ENCODE data around the gene KRTAP5-11. TPM values are rescaled to one million over a fixed set of nuclear protein-coding genes. Genes with fewer than 3 reads are reported as not detected.

The KRTAP5-11 gene
- total RNA-seq, 1 experiment from 2014 or later, result not detected

GRCh38 chr11:71554996-71555395 lies 27.7 kb downstream of the KRTAP5-11 start:
- intact Hi-C loops (cut with micrococcal nuclease; ENCODE audit: unreplicated experiment), result no loop called here
- BruUV-seq (replicated peaks), result no TSS peak
- no peaks in the 10 kb centered on the region for H3K27me3 ChIP-seq (replicated peaks; ENCODE audit: insufficient read depth, low read depth, low read length, poor library complexity)
- H3K4me1 ChIP-seq (ENCODE audit: insufficient read depth, low read length, poor library complexity, severe bottlenecking), result no peaks in the 10 kb centered on the region
- no peaks in the 10 kb centered on the region for H3K9me3 ChIP-seq (ENCODE audit: low read depth, low read length, poor library complexity, severe bottlenecking)
- DNase-seq (ENCODE audit: low spot score), result no peak
- no peak overlapping the region for H3K4me3 ChIP-seq (ENCODE audit: low read depth, low read length, poor library complexity, severe bottlenecking)
- POLR2A ChIA-PET (ENCODE audit: low non-redundant PET), result no interaction called here
- no peak overlapping the region for H3K27ac ChIP-seq (ENCODE audit: low read depth, low read length, poor library complexity, severe bottlenecking)
- no peaks in the 10 kb centered on the region for H3K36me3 ChIP-seq (ENCODE audit: insufficient read depth, low read length, poor library complexity, severe bottlenecking)
- CTCF ChIA-PET, result no interaction called here
- TF ChIP-seq EZH2 (IDR thresholded peaks at IDR 0.05; ENCODE audit: borderline replicate concordance, low read depth, low read length, poor library complexity, severe bottlenecking) (no peak), CTCF (conservative IDR thresholded peaks at IDR 0.05; ENCODE audit: low read depth, low read length) (no peak)

GRCh38 chr11:71551711-71552110 lies 31.0 kb downstream of the KRTAP5-11 start:
- CTCF ChIA-PET, result no interaction called here
- Histone ChIP-seq H3K36me3 (ENCODE audit: insufficient read depth, low read length, poor library complexity, severe bottlenecking) (no peaks in the 10 kb centered on the region), H3K4me3 (ENCODE audit: low read depth, low read length, poor library complexity, severe bottlenecking) (no peak overlapping the region), H3K9me3 (ENCODE audit: low read depth, low read length, poor library complexity, severe bottlenecking) (no peaks in the 10 kb centered on the region), H3K27ac (ENCODE audit: low read depth, low read length, poor library complexity, severe bottlenecking) (no peak overlapping the region), H3K27me3 (replicated peaks; ENCODE audit: insufficient read depth, low read depth, low read length, poor library complexity) (no peaks in the 10 kb centered on the region), H3K4me1 (ENCODE audit: insufficient read depth, low read length, poor library complexity, severe bottlenecking) (no peaks in the 10 kb centered on the region)
- no TSS peak for BruUV-seq (replicated peaks)
- TF ChIP-seq CTCF (conservative IDR thresholded peaks at IDR 0.05; ENCODE audit: low read depth, low read length) (no peak), EZH2 (IDR thresholded peaks at IDR 0.05; ENCODE audit: borderline replicate concordance, low read depth, low read length, poor library complexity, severe bottlenecking) (no peak)
- no peak for DNase-seq (ENCODE audit: low spot score)
- intact Hi-C loops (cut with micrococcal nuclease; ENCODE audit: unreplicated experiment), result no loop called here
- POLR2A ChIA-PET (ENCODE audit: low non-redundant PET), result no interaction called here

- Histone ChIP-seq H3K27ac (ENCODE audit: low read depth, low read length, poor library complexity, severe bottlenecking) (no peak overlapping the region), H3K4me1 (ENCODE audit: insufficient read depth, low read length, poor library complexity, severe bottlenecking) (no peaks in the 10 kb centered on the region), H3K27me3 (replicated peaks; ENCODE audit: insufficient read depth, low read depth, low read length, poor library complexity) (no peaks in the 10 kb centered on the region), H3K4me3 (ENCODE audit: low read depth, low read length, poor library complexity, severe bottlenecking) (no peak overlapping the region), H3K9me3 (ENCODE audit: low read depth, low read length, poor library complexity, severe bottlenecking) (no peaks in the 10 kb centered on the region), H3K36me3 (ENCODE audit: insufficient read depth, low read length, poor library complexity, severe bottlenecking) (no peaks in the 10 kb centered on the region)
- DNase-seq (ENCODE audit: low spot score), result no peak
- CTCF ChIA-PET, result no interaction called here
- BruUV-seq (replicated peaks), result no TSS peak
- intact Hi-C loops (cut with micrococcal nuclease; ENCODE audit: unreplicated experiment), result no loop called here
- TF ChIP-seq CTCF (conservative IDR thresholded peaks at IDR 0.05; ENCODE audit: low read depth, low read length) (no peak), EZH2 (IDR thresholded peaks at IDR 0.05; ENCODE audit: borderline replicate concordance, low read depth, low read length, poor library complexity, severe bottlenecking) (no peak)
- POLR2A ChIA-PET (ENCODE audit: low non-redundant PET), result no interaction called here
These were observed 33.9 kb downstream of the KRTAP5-11 start for GRCh38 chr11:71548716-71549151.
